ENCODE results near the gene MPPE1.

GRCh38 chr18:11865071-11865470, 43.0 kb downstream of the MPPE1 start:
- TF ChIP-seq POLR2A (IDR thresholded peaks at IDR 0.05): no peak
- TF ChIP-seq, protein P1, sequence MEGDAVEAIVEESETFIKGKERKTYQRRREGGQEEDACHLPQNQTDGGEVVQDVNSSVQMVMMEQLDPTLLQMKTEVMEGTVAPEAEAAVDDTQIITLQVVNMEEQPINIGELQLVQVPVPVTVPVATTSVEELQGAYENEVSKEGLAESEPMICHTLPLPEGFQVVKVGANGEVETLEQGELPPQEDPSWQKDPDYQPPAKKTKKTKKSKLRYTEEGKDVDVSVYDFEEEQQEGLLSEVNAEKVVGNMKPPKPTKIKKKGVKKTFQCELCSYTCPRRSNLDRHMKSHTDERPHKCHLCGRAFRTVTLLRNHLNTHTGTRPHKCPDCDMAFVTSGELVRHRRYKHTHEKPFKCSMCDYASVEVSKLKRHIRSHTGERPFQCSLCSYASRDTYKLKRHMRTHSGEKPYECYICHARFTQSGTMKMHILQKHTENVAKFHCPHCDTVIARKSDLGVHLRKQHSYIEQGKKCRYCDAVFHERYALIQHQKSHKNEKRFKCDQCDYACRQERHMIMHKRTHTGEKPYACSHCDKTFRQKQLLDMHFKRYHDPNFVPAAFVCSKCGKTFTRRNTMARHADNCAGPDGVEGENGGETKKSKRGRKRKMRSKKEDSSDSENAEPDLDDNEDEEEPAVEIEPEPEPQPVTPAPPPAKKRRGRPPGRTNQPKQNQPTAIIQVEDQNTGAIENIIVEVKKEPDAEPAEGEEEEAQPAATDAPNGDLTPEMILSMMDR (IDR thresholded peaks at IDR 0.05): no peak

Measured in right lobe of liver (tissue), 4 donors.